ENCODE data around the gene CD2BP2. TPM values are rescaled to one million over a fixed set of nuclear protein-coding genes. Genes with fewer than 3 reads are reported as not detected.

The CD2BP2 gene
- total and polyA plus RNA-seq, 2 of the 13 experiments (the other 11 are each of a cell fraction or from before 2014, with no cell fraction given): 24.9 to 54.6 TPM

DNA sequence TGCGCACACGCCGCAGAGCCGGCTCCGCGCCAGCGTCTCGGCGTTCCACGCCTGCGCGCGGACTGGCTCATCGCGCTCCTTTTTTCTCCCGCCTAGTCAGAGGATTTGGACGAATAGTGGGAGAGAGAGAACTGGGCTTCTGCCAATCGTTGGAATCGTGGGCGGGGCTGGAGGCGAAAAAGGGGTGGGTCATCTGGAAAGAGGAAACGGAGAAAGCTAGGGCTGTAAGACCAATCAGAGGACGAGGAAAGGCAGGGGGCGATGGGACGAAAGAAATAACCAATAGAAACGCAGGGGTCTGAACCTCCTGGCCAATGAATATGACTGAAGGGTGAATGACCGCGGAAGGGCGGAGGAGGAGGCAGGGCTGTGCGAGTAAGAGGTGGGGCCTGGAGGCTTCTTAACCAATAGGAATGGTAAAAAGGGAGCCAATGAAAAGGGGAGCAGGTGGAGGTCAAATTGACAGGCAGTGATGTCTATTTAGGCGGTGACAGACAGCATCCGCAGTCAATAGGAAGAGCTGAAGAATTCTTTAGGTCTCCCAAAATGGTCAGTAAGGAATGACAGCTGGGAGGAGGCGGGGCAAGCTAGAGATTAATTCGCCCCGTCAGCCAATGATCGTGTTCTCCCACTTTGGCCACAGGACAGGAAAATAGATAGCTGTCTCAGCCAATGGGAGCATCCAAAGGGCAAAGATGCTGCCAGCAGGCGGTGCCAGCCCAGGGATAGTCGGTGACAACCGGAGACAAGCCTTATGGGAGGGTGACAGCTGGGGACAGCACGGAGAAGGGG is 15.5 kb upstream of the CD2BP2 start, which contains the start of gene TBC1D10B (continued):
- TF ChIP-seq NFE2 (CRISPR knock-in tag; IDR thresholded peaks at IDR 0.05) (no peak), MEF2D (CRISPR knock-in tag; IDR thresholded peaks at IDR 0.05) (no peak), ZNF567 (CRISPR knock-in tag; IDR thresholded peaks at IDR 0.05; ENCODE audit: borderline replicate concordance) (no peak; the same call in 1 of the 2 replicates), HNRNPLL (IDR thresholded peaks at IDR 0.05; ENCODE audit: low read depth, low read length, poor library complexity, severe bottlenecking) (peak; percentile 73), ZNF160 (CRISPR knock-in tag; IDR thresholded peaks at IDR 0.05) (no peak), BHLHE40 (IDR thresholded peaks at IDR 0.05; ENCODE audit: low read length) (no peak), HOXA3 (CRISPR knock-in tag; IDR thresholded peaks at IDR 0.05) (peak; percentile 18; the same call in 1 of the 2 replicates), ZBTB7A (CRISPR knock-in tag; IDR thresholded peaks at IDR 0.05) (no peak), ARNT (IDR thresholded peaks at IDR 0.05) (no peak)
- TF ChIP-seq, protein P1, sequence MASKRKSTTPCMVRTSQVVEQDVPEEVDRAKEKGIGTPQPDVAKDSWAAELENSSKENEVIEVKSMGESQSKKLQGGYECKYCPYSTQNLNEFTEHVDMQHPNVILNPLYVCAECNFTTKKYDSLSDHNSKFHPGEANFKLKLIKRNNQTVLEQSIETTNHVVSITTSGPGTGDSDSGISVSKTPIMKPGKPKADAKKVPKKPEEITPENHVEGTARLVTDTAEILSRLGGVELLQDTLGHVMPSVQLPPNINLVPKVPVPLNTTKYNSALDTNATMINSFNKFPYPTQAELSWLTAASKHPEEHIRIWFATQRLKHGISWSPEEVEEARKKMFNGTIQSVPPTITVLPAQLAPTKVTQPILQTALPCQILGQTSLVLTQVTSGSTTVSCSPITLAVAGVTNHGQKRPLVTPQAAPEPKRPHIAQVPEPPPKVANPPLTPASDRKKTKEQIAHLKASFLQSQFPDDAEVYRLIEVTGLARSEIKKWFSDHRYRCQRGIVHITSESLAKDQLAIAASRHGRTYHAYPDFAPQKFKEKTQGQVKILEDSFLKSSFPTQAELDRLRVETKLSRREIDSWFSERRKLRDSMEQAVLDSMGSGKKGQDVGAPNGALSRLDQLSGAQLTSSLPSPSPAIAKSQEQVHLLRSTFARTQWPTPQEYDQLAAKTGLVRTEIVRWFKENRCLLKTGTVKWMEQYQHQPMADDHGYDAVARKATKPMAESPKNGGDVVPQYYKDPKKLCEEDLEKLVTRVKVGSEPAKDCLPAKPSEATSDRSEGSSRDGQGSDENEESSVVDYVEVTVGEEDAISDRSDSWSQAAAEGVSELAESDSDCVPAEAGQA (IDR thresholded peaks at IDR 0.05; ENCODE audit: low read depth): 0 out of 2 replicates have a peak, but pooled peaks have one; percentile 32
- TF ChIP-seq, protein P1 (CRISPR knock-in tag; IDR thresholded peaks at IDR 0.05; ENCODE audit: borderline replicate concordance): no peak
- TF ChIP-seq, protein P2, sequence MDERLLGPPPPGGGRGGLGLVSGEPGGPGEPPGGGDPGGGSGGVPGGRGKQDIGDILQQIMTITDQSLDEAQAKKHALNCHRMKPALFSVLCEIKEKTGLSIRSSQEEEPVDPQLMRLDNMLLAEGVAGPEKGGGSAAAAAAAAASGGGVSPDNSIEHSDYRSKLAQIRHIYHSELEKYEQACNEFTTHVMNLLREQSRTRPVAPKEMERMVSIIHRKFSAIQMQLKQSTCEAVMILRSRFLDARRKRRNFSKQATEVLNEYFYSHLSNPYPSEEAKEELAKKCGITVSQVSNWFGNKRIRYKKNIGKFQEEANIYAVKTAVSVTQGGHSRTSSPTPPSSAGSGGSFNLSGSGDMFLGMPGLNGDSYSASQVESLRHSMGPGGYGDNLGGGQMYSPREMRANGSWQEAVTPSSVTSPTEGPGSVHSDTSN (CRISPR knock-in tag; IDR thresholded peaks at IDR 0.05): peak; percentile 98
- TF ChIP-seq, protein P3, sequence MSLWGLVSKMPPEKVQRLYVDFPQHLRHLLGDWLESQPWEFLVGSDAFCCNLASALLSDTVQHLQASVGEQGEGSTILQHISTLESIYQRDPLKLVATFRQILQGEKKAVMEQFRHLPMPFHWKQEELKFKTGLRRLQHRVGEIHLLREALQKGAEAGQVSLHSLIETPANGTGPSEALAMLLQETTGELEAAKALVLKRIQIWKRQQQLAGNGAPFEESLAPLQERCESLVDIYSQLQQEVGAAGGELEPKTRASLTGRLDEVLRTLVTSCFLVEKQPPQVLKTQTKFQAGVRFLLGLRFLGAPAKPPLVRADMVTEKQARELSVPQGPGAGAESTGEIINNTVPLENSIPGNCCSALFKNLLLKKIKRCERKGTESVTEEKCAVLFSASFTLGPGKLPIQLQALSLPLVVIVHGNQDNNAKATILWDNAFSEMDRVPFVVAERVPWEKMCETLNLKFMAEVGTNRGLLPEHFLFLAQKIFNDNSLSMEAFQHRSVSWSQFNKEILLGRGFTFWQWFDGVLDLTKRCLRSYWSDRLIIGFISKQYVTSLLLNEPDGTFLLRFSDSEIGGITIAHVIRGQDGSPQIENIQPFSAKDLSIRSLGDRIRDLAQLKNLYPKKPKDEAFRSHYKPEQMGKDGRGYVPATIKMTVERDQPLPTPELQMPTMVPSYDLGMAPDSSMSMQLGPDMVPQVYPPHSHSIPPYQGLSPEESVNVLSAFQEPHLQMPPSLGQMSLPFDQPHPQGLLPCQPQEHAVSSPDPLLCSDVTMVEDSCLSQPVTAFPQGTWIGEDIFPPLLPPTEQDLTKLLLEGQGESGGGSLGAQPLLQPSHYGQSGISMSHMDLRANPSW (CRISPR knock-in tag; IDR thresholded peaks at IDR 0.05; ENCODE audit: borderline replicate concordance): no peak
- TF ChIP-seq, protein P4, sequence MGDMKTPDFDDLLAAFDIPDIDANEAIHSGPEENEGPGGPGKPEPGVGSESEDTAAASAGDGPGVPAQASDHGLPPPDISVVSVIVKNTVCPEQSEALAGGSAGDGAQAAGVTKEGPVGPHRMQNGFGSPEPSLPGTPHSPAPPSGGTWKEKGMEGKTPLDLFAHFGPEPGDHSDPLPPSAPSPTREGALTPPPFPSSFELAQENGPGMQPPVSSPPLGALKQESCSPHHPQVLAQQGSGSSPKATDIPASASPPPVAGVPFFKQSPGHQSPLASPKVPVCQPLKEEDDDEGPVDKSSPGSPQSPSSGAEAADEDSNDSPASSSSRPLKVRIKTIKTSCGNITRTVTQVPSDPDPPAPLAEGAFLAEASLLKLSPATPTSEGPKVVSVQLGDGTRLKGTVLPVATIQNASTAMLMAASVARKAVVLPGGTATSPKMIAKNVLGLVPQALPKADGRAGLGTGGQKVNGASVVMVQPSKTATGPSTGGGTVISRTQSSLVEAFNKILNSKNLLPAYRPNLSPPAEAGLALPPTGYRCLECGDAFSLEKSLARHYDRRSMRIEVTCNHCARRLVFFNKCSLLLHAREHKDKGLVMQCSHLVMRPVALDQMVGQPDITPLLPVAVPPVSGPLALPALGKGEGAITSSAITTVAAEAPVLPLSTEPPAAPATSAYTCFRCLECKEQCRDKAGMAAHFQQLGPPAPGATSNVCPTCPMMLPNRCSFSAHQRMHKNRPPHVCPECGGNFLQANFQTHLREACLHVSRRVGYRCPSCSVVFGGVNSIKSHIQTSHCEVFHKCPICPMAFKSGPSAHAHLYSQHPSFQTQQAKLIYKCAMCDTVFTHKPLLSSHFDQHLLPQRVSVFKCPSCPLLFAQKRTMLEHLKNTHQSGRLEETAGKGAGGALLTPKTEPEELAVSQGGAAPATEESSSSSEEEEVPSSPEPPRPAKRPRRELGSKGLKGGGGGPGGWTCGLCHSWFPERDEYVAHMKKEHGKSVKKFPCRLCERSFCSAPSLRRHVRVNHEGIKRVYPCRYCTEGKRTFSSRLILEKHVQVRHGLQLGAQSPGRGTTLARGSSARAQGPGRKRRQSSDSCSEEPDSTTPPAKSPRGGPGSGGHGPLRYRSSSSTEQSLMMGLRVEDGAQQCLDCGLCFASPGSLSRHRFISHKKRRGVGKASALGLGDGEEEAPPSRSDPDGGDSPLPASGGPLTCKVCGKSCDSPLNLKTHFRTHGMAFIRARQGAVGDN (CRISPR knock-in tag; IDR thresholded peaks at IDR 0.05): peak; percentile 63; the same call in 1 of the 2 replicates
